HG02571 (cell line): ENCODE results near the gene CEACAM1.
"Not testable (repeated sequence)": the region's sequence is repeated elsewhere in the genome, so short reads cannot be mapped to it uniquely, and the experiment has no call there.

Experiments
- ATAC-seq: cut with Tn5 transposase; IDR thresholded peaks from one replicate; pipeline ENCODE4 v1.9.1; 2021; ENCODE audit warnings: mild to moderate bottlenecking, moderate library complexity; ENCODE audit not compliant: unreplicated experiment

The CEACAM1 gene

DNA sequence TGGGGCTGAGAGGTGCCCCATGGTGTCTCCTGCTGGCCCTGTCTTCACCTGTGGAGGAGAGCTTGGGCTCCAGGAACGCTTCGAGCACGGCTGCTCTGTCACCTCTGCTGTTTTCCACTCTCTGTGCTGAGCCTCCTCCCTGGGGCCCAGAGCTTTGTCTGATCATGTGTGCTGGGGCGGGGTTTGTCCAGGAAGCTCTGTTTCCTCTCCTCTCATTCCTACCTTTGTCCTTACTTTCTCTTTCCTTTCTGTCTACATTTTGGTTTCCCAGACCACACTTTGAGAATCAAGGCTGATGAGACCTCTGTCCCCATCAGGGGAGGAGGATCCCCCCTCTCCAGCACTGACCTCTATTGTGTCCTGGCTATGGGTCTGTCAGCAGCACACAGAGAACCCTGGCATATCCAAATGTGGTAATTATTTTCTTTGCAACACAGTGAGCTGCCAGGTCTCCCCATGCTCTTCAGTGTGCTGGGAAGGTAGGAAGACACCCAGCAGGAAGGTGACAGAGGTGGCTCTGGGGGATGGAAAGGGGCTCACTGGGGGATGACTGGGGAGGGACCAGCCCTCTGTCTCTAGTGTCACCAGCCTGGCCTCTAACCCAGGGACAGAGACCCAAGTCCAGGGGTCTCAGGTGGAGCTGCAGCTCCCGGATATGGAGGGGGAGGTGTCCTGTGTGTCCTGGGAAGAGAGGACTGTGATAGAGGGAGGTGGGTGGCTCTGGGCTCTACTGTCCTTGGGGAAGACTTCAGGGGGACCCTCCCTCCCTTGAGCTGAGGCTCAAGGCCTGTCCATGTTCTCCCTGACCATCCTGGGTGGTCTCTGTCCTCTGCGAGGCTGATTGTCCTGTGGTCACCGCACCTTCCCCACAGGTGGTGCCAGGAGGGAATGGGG lies at the start of gene CEACAM1:
TSS of gene CEACAM1 (minus strand) at position 128 of the 894 bp plus-strand sequence. CDS start at position 21, 107 bp downstream.
- no peak for ATAC-seq

DNA sequence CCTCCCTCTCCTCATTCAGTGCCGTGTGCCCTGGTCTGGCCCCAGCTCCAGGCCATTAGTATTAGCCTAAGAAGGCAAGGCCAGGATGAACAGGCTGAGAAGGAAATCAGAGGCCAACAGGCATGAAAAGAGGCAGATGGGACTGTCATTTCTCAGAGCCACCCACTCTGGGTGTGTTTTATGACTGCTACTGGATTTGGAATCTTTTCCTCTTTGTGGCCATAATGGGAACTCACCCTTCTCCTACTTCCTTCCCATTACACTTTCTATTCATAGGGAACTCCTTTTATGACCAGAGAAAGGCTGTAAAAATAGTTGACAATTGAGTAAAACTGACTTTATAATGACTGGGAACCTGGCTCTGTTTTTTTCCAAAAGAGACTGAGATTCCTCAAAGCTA lies 48.7 kb upstream of the CEACAM1 start:
- ATAC-seq, result no peak

DNA sequence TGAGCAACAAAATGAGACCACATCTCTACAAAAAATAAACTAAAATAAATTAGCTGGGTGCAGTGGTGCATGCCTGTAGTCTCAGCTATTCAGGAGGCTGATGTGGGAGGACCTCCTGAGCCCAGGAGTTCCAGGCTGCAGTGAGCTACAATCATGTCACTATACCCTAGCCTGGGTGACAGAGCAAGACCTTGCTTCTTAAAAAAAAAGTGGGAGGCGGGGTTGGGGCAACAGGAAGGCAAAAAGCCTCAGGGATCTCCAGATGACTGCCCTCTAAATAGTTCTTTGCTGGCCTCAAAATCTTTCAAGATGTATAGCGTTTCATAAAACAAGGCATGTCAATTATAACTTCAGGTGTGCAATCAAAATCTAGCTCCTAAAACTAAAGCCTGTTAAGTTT lies 48.0 kb upstream of the CEACAM1 start:
- ATAC-seq, result no peak

- no peak for ATAC-seq
These were observed 45.4 kb upstream of the CEACAM1 start for GRCh38 chr19:42573642-42574041.

DNA sequence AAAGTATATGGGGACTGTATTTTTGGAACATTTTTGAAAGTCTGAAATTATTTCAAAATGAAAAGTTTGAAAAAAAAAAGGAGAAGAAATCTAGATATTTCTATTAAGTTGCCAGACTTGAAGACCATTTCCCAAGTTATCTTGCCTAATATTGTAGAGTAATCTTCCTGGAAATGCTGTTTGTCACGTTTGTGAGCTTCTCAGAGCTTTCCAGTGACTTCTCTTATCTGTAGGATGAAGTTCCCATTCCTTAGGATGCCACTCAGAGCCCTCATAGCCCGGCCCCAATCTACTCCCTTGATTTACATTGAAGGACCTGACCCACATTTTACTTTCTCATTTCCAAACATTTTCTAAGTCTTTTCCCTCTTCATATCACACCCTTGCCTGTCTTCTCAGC lies 42.8 kb upstream of the CEACAM1 start:
- no peak for ATAC-seq

DNA sequence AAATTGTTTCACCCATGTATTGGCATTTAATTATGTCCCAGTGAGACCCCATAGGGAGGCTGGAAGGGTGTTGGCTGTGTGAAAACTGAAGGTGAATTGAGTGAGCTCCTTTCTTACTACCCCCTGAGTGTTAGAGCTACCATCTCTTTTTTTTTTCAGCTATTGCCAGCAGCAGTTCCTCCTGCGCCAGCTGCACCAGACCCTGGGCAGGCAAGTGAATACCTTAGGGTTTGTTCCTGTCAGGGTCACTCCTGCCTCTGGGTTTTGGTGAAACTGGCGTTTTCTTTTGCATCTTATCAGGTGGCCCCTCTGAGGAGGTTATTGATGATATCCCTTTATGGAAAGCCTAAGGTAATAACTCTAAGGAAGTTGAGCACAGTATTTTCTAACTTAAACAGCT lies 40.9 kb upstream of the CEACAM1 start:
- ATAC-seq, result no peak

DNA sequence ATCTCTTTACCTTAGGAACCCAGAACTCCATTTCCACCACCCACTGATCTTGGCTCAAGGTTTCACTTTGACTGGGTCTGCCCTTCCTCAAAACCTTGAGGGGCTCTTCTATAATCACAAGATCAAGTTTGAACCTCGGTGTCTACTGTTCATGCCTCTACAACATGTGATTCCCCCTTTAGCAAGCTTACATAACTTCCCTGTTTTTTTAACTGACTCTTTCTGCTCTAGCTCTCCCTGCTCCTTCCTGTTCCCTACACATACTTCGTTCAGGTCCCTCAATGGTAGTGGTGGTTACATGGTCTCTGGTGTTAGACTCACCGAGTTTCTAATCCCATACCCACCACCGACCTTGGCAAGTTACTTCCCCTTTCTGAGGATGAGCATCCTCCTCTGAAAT lies 39.7 kb upstream of the CEACAM1 start:
- no peak for ATAC-seq

- no peak for ATAC-seq
These were observed 39.3 kb upstream of the CEACAM1 start for GRCh38 chr19:42567567-42567966.

- no peak for ATAC-seq
These were observed 35.3 kb upstream of the CEACAM1 start for GRCh38 chr19:42563352-42564210.

DNA sequence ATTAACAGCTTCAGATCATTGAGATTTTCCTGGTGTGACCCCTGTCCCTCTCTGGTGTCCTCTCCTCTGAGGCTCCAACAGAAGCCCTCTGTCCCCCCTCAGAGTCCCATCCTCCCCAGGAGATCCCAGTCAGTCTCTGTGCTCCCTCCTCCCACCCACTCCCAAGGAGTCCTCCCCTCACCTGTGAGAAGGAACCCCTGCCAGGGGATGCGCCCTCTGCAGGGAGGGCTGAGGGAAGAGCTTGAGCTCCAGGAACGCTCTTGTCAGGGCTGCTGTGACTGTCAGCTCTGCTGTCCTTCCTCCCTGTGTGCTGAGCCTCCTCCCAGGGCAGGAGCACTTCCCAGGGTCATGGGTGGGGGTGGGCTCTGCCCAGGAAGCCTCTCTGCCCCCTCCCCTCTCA lies 33.2 kb upstream of the CEACAM1 start:
- no peak for ATAC-seq

DNA sequence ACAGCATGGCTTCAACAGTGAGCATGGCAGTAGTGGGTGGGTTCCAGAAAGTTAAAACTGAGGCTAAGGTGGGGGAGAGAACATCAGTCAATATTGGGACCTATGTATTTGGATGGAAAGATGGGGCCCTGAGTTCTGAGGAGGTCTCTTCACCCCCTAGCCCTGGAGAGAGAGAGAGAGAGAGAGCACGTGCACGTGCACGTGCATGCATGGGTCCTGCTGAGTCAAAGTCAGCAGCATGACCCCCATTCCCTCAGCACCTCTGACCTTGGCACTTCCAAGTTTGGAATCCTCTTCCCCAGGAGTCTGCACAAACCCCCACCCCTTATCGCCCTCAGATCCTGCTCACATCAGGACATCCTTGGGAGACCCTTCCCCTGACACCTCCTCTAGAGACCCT lies 32.5 kb upstream of the CEACAM1 start:
- no peak for ATAC-seq

DNA sequence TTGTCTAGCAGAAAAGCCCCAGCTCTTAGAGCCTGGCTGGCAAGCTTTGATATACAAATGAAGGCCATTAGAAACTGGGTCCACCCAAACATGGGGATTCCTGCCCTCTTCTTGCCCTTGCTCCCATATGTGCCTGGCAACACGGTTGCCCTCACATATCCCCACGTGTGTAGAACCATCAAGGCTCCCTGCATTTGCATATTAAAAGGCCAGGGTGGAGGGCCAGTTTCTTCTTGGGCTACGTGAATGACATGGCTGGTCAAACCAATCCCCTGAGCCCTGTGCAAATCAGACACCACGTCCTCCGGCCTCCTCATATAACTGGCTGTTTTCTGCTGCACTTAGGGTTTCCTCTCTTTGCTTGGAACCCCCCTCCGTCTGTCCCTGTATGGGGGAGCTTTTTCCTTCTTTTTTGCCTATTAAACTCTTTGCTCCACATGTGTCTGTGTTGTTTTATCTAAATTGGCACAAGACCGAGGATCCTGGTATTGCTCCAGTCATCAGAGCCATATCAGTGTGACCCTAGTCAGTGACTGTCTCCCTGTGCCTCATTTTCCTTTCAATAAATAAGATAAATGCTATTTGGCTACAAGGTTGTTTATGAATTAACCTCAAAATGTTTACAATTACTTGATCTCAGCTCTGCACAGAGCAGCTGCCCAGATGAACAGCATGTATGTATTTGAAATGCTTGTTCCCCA lies 30.3 kb upstream of the CEACAM1 start:
- no peak for ATAC-seq

- ATAC-seq, result not testable (repeated sequence)
These were observed 29.1 kb upstream of the CEACAM1 start for GRCh38 chr19:42557386-42557871.

DNA sequence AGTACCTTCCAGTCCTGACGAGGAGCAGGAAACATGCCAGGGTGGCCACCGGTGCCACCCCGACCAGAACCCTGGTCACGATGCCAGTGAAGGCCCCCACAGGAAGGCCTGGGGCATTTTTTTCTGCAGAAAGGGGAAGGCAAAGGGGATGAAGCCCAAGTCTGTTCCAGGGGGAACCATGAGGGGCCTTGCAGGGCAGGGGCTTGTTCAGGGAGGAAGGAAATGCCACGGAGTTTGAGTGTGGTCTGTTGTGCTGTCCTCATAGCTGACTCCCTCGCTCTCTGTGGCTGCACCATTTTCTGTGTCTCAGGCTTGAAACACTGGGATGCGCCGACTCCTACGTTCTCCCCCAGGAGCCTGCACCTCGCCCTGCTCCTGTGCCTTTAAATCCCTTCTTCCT lies 27.5 kb upstream of the CEACAM1 start:
- no peak for ATAC-seq

GRCh38 chr19:42555317-42555716 lies 27.0 kb upstream of the CEACAM1 start:
- no peak for ATAC-seq

DNA sequence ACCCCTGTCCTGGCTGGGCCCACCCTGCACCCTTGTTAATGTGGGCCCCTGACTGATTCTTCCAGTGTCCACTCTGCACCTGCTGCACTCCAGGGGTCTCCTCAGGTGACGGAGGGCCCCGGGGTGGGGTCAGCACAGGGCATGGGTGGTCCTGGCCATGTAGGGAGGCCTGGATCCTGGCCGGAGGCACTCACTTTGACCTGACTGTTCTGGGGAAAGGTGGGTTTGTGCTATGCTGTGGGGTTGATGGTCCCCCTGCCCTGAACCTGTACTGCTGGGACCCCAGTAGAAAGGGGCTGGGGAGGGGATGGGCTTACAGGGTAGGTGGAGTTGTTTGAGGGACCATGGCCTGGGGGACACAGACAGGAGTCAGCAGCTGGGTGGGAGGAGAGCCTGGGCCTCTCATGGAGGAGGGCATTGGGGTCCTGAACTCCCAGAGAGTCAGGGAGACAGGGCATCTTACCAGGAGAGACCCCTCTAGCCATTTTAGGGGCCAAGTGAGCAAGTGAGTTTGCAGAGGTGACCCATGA lies 25.8 kb upstream of the CEACAM1 start:
- ATAC-seq, result no peak

DNA sequence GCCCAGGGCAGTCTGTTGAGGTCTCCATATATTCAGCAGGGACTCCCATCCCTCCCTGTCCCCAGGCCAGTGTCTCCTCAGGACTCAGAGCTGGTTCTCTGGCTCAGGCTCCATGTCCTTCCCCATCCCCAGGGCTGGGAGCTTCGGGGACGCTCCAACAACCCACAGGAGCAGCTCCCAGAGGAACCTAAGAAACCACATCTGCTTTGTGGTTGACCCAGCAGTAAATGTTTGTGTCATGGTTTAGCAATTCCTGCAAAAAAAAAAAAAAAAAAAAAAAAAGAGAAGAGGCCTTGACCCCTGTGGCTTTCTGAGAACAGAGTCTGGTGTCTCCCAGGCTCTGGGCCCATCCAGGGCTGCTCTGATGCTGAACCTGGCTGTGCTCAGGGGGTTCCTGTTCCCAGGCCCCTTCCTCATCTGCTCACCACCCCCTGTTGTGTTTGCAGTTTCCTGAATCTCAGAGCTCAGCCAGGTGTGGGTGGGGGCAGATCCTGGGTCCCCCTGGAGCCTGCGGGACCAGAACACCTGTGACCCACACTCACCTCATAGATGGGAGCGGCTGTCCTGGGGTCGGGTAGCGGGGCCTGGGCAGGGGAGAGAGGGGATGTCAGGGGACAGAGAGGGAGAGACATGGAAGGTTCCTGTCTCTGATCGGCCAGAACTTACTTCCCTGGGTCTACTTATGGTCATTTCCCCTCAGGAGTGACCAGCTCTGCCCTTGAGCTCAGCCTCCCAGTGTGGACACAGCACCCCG lies 25.2 kb upstream of the CEACAM1 start:
- no peak for ATAC-seq

GRCh38 chr19:42552086-42553065 lies 24.1 kb upstream of the CEACAM1 start:
- no peak for ATAC-seq

DNA sequence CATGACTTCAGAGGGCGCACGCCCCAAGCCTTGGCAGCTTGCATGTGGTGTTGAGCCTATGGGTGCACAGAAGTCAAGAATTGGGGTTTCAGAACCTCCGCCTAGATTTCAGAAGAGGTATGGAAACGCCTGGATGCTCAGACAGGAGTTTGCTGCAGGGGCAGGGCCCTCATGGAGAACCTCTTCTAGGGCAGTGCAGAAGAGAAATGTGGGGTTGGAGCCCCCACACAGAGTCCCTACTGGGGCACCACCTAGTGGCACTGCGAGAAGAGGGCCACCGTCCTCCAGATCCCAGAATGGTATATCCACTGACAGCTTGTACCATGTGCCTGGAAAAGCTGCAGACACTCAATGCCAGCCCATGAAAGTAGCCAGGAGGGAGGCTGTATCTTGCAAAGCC lies 22.2 kb upstream of the CEACAM1 start:
- not testable (repeated sequence) for ATAC-seq
